IPS-18a (cell line): ENCODE measurements around the gene PPP2R1B.

Experiments used
- H3K27ac ChIP-seq: one replicate; pipeline ENCODE4 v1.5.1; 2013; ENCODE audit warnings: low read length
- H3K27me3 ChIP-seq: one replicate; pipeline ENCODE4 v1.6.1; 2013; ENCODE audit warnings: mild to moderate bottlenecking, low read length; ENCODE audit not compliant: control insufficient read depth, insufficient read depth
- H3K36me3 ChIP-seq: one replicate; pipeline ENCODE4 v1.6.1; 2013; ENCODE audit warnings: low read depth, low read length; ENCODE audit not compliant: control insufficient read depth
- H3K4me1 ChIP-seq: one replicate; pipeline ENCODE4 v1.6.1; 2013; ENCODE audit warnings: low read depth, low read length; ENCODE audit not compliant: control insufficient read depth
- H3K4me3 ChIP-seq: one replicate; pipeline ENCODE4 v1.5.1; 2013; ENCODE audit warnings: low read length
- H3K9ac ChIP-seq: one replicate; pipeline ENCODE4 v1.6.1; 2013; ENCODE audit warnings: mild to moderate bottlenecking, low read length, moderate library complexity
- H3K9me3 ChIP-seq: one replicate; pipeline ENCODE4 v1.6.1; 2013; ENCODE audit warnings: low read depth, low read length; ENCODE audit not compliant: control insufficient read depth

PPP2R1B gene

GRCh38 chr11:111765984-111766833, at the start of gene PPP2R1B:
Gene PPP2R1B, minus strand, starts transcription at chr11:111766389. Its CDS starts 28 bp downstream, at chr11:111766361.
- Histone ChIP-seq H3K36me3 (peaks cover 34% of the 10 kb centered on the region), H3K4me1 (peaks cover 23% of the 10 kb centered on the region), H3K27me3 (no peaks in the 10 kb centered on the region), H3K27ac (peak within 1 kb of the TSS; percentile 91), H3K9ac (peak within 1 kb of the TSS; percentile 78), H3K9me3 (no peaks in the 10 kb centered on the region), H3K4me3 (peak within 1 kb of the TSS; percentile 77)

GRCh38 chr11:111815489-111815888, 49.3 kb upstream of the PPP2R1B start:
- Histone ChIP-seq H3K4me3 (no peak overlapping the region), H3K36me3 (no peaks in the 10 kb centered on the region), H3K4me1 (no peaks in the 10 kb centered on the region), H3K27ac (no peak overlapping the region), H3K27me3 (no peaks in the 10 kb centered on the region), H3K9me3 (no peaks in the 10 kb centered on the region), H3K9ac (no peak overlapping the region)

GRCh38 chr11:111814557-111815320, 48.5 kb upstream of the PPP2R1B start:
- H3K4me1 ChIP-seq = no peaks in the 10 kb centered on the region
- H3K27me3 ChIP-seq = no peaks in the 10 kb centered on the region
- no peak overlapping the region for H3K9ac ChIP-seq
- H3K27ac ChIP-seq = no peak overlapping the region
- no peaks in the 10 kb centered on the region for H3K9me3 ChIP-seq
- no peaks in the 10 kb centered on the region for H3K36me3 ChIP-seq
- H3K4me3 ChIP-seq = no peak overlapping the region

GRCh38 chr11:111814106-111814505, 47.9 kb upstream of the PPP2R1B start:
- Histone ChIP-seq H3K9ac (no peak overlapping the region), H3K4me3 (no peak overlapping the region), H3K27ac (no peak overlapping the region)

GRCh38 chr11:111812211-111812610, 46.0 kb upstream of the PPP2R1B start:
- H3K4me3 ChIP-seq = no peak overlapping the region
- H3K9ac ChIP-seq = no peak overlapping the region
- H3K27ac ChIP-seq = no peak overlapping the region
- H3K27me3 ChIP-seq = no peaks in the 10 kb centered on the region
- H3K36me3 ChIP-seq = no peaks in the 10 kb centered on the region
- no peaks in the 10 kb centered on the region for H3K9me3 ChIP-seq
- no peaks in the 10 kb centered on the region for H3K4me1 ChIP-seq

More at GRCh38 chr11:111814106-111814505, 47.9 kb upstream of the PPP2R1B start:
- no peaks in the 10 kb centered on the region for H3K4me1 ChIP-seq
- no peaks in the 10 kb centered on the region for H3K27me3 ChIP-seq
- no peaks in the 10 kb centered on the region for H3K36me3 ChIP-seq
- H3K9me3 ChIP-seq = no peaks in the 10 kb centered on the region

- no peak overlapping the region for H3K4me3 ChIP-seq
- no peak overlapping the region for H3K27ac ChIP-seq
- H3K36me3 ChIP-seq = no peaks in the 10 kb centered on the region
- H3K9ac ChIP-seq = no peak overlapping the region
- no peaks in the 10 kb centered on the region for H3K27me3 ChIP-seq
- H3K9me3 ChIP-seq = no peaks in the 10 kb centered on the region
- no peaks in the 10 kb centered on the region for H3K4me1 ChIP-seq
Measured at GRCh38 chr11:111811445-111811844, 45.3 kb upstream of the PPP2R1B start.

- Histone ChIP-seq H3K27me3 (no peaks in the 10 kb centered on the region), H3K9me3 (no peaks in the 10 kb centered on the region), H3K4me3 (no peak overlapping the region), H3K9ac (no peak overlapping the region), H3K27ac (no peak overlapping the region), H3K4me1 (no peaks in the 10 kb centered on the region), H3K36me3 (no peaks in the 10 kb centered on the region)
Measured at GRCh38 chr11:111808834-111809233, 42.6 kb upstream of the PPP2R1B start.

- H3K27me3 ChIP-seq = no peaks in the 10 kb centered on the region
- no peaks in the 10 kb centered on the region for H3K9me3 ChIP-seq
- no peak overlapping the region for H3K9ac ChIP-seq
- no peak overlapping the region for H3K4me3 ChIP-seq
- no peaks in the 10 kb centered on the region for H3K36me3 ChIP-seq
- no peak overlapping the region for H3K27ac ChIP-seq
- H3K4me1 ChIP-seq = no peaks in the 10 kb centered on the region
Measured at GRCh38 chr11:111808063-111808588, 41.9 kb upstream of the PPP2R1B start.

GRCh38 chr11:111807076-111807475, 40.9 kb upstream of the PPP2R1B start:
- Histone ChIP-seq H3K9me3 (no peaks in the 10 kb centered on the region), H3K27me3 (no peaks in the 10 kb centered on the region), H3K9ac (no peak overlapping the region), H3K4me1 (no peaks in the 10 kb centered on the region), H3K4me3 (no peak overlapping the region), H3K36me3 (no peaks in the 10 kb centered on the region), H3K27ac (no peak overlapping the region)

GRCh38 chr11:111801135-111801534, 34.9 kb upstream of the PPP2R1B start:
- Histone ChIP-seq H3K9me3 (no peaks in the 10 kb centered on the region), H3K4me1 (no peaks in the 10 kb centered on the region), H3K27ac (no peak overlapping the region), H3K27me3 (no peaks in the 10 kb centered on the region), H3K9ac (no peak overlapping the region), H3K36me3 (no peaks in the 10 kb centered on the region), H3K4me3 (no peak overlapping the region)

GRCh38 chr11:111798279-111798678, 32.1 kb upstream of the PPP2R1B start:
- Histone ChIP-seq H3K9me3 (no peaks in the 10 kb centered on the region), H3K36me3 (no peaks in the 10 kb centered on the region), H3K4me1 (no peaks in the 10 kb centered on the region), H3K27ac (no peak overlapping the region), H3K27me3 (no peaks in the 10 kb centered on the region), H3K9ac (no peak overlapping the region), H3K4me3 (no peak overlapping the region)
